ENCODE results near the gene ZCCHC18. TPM values are rescaled to one million over a fixed set of nuclear protein-coding genes. Genes with fewer than 3 reads are reported as not detected.
"Not testable (repeated sequence)": the region's sequence is repeated elsewhere in the genome, so short reads cannot be mapped to it uniquely, and the experiment has no call there.

Gene ZCCHC18
- total and polyA plus RNA-seq, 2 of the 4 experiments (the other 2 are of a cell fraction): 0.36 to 1.5 TPM

DNA sequence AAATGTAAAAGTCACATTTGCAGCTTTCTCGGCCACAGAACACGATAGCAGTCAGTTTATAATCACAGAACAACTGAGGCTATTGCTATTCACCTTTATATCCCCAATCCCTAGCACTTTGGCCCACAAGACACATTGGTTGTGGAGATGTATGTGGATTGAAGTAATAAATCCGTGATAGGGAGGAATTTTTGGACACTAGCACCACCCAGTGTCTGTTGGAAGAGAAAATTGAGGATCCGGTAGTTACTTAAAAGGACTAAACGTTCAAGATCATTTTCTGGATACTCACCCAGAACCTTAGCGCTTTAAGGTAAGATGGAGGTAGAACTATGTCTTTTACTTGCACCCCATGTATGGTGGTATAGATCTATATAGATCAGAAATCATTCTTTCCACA lies 34.5 kb upstream of the ZCCHC18 start:
- H3K4me2 ChIP-seq (ENCODE audit: low read depth, low read length); H2BK15ac ChIP-seq (ENCODE audit: low read depth, low read length); POLR2A ChIA-PET (ENCODE audit: unreplicated experiment); H3K14ac ChIP-seq (replicated peaks; ENCODE audit: low read depth, low read length); H3K9me1 ChIP-seq (ENCODE audit: insufficient read depth, low read length); H3K56ac ChIP-seq (ENCODE audit: extremely low read depth, insufficient read depth, low read length); H3K36me3 ChIP-seq (ENCODE audit: control insufficient read depth, insufficient read depth, low read length); H3K27ac ChIP-seq (ENCODE audit: insufficient read depth, low read length); H4K20me1 ChIP-seq (ENCODE audit: insufficient read depth, low read length); H4K8ac ChIP-seq (ENCODE audit: low read depth in 2 of 2, low read length in 2 of 2); H2AFZ ChIP-seq (replicated peaks; ENCODE audit: low read length, poor library complexity); dilution Hi-C loops (cut with HindIII; ENCODE audit: low sequenced_read_pairs, unreplicated experiment); H3K18ac ChIP-seq (ENCODE audit: low read depth, low read length); H3K9ac ChIP-seq (ENCODE audit: low read depth, low read length); H3K23ac ChIP-seq (ENCODE audit: low read depth, low read length); H2BK120ac ChIP-seq (ENCODE audit: low read depth, low read length); H4K5ac ChIP-seq (ENCODE audit: low read depth, low read length); H3K4me3 ChIP-seq (ENCODE audit: insufficient read depth, low read depth, low read length); H2AK5ac ChIP-seq (ENCODE audit: low read depth, low read length); DNase-seq; H3K9me3 ChIP-seq (ENCODE audit: control insufficient read depth, insufficient read depth, low read length); H3K4ac ChIP-seq (ENCODE audit: low read depth, low read length); H4K91ac ChIP-seq (ENCODE audit: insufficient read depth, low read depth, low read length); CTCF ChIA-PET; H3K79me1 ChIP-seq (ENCODE audit: low read depth in 1 of 2, low read length in 2 of 2); in situ Hi-C loops (cut with MboI; ENCODE audit: low sequenced_read_pairs); H2BK5ac ChIP-seq (ENCODE audit: low read depth, low read length, poor library complexity, severe bottlenecking); H2BK20ac ChIP-seq (ENCODE audit: low read depth, low read length); H3K4me1 ChIP-seq (ENCODE audit: control insufficient read depth, insufficient read depth, low read length); ATAC-seq (ENCODE audit: low read depth); H3K27me3 ChIP-seq (ENCODE audit: control insufficient read depth, insufficient read depth, low read length); H2AK9ac ChIP-seq (replicated peaks; ENCODE audit: low read depth, low read length, poor library complexity); BruUV-seq (replicated peaks); intact Hi-C loops (cut with micrococcal nuclease): not testable (repeated sequence)
- no CpG with 5 or more reads among the region's 6 CpGs for WGBS, 2 experiments (ENCODE audit: extremely low coverage in 2 of 2, insufficient read length in 1 of 2)
